ENCODE results near the gene ARID2. TPM values are rescaled to one million over a fixed set of nuclear protein-coding genes. Genes with fewer than 3 reads are reported as not detected.

The ARID2 gene
- polyA plus RNA-seq, 2 donors: 5.0 to 8.5 TPM

DNA sequence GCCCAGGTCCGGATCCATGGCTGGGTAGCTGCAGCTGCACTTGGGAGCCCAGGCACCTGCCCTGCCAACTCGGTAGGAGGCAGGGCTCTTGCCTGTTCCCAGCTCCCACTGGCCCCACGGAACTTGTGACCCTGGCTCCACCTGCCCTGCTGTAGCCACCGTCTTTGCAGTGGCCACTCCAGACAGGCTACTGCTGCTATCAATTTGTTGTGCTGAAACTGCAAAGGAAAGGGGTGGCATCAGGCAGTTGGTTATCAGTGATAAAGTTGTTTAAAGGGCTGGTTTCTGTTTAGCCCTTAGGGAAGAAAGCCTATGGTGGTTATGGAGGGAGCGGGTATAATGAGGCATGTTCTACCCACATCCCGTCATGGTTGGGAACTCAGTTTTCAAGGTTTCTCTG is 32.1 kb upstream of the ARID2 start:
- Histone ChIP-seq H3K4me1 (ENCODE audit: control insufficient read depth in 2 of 2, insufficient read depth in 2 of 2, low read length in 1 of 2) (no peaks in the 10 kb centered on the region), H3K27ac (ENCODE audit: low read depth in 2 of 2, low read length in 1 of 2) (no peak overlapping the region), H3K9me3 (ENCODE audit: control insufficient read depth in 2 of 2, insufficient read depth in 1 of 2, low read depth in 1 of 2, low read length in 1 of 2) (peaks cover 8 to 9% of the 10 kb centered on the region in 2 donors), H3K4me3 (ENCODE audit: low read depth in 1 of 2, low read length in 2 of 2) (no peak overlapping the region), H3K27me3 (ENCODE audit: control insufficient read depth in 1 of 2, insufficient read depth in 2 of 2, low read length in 2 of 2) (no peaks in the 10 kb centered on the region), H3K36me3 (ENCODE audit: control insufficient read depth in 2 of 2, insufficient read depth in 2 of 2, low read length in 1 of 2) (peaks cover 0 to 4% of the 10 kb centered on the region in 2 donors)
- WGBS, 2 donors: 76 to 85% methylated on average over 6 of the region's 6 CpGs

DNA sequence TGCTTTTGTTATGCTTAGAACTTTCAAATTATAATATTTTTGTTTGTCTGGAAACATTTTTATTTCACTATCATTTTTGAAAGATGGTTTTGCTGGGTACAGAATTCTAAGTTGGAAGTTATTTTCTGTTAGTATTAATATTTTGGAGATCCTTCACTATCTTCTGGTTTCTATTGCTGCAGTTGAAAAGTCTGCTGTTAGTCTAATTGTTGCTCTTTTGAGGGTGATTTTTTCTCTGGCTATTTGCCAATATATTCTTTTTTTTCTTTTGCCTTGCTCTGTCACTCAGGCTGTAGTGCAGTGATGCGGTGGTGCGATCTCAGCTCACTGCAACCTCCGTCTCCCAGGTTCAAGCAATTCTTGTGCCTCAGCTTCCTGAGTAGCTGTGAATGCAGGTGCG is 28.2 kb upstream of the ARID2 start:
- Histone ChIP-seq H3K36me3 (ENCODE audit: control insufficient read depth in 2 of 2, insufficient read depth in 2 of 2, low read length in 1 of 2) (peaks cover 0 to 4% of the 10 kb centered on the region in 2 donors), H3K4me1 (ENCODE audit: control insufficient read depth in 2 of 2, insufficient read depth in 2 of 2, low read length in 1 of 2) (no peaks in the 10 kb centered on the region), H3K9me3 (ENCODE audit: control insufficient read depth in 2 of 2, insufficient read depth in 1 of 2, low read depth in 1 of 2, low read length in 1 of 2) (peaks cover 3 to 9% of the 10 kb centered on the region in 2 donors), H3K27ac (ENCODE audit: low read depth in 2 of 2, low read length in 1 of 2) (no peak overlapping the region), H3K27me3 (ENCODE audit: control insufficient read depth in 1 of 2, insufficient read depth in 2 of 2, low read length in 2 of 2) (no peaks in the 10 kb centered on the region), H3K4me3 (ENCODE audit: low read depth in 1 of 2, low read length in 2 of 2) (no peak overlapping the region)
- 74 to 81% methylated on average over 4 of the region's 4 CpGs for WGBS, 2 donors

DNA sequence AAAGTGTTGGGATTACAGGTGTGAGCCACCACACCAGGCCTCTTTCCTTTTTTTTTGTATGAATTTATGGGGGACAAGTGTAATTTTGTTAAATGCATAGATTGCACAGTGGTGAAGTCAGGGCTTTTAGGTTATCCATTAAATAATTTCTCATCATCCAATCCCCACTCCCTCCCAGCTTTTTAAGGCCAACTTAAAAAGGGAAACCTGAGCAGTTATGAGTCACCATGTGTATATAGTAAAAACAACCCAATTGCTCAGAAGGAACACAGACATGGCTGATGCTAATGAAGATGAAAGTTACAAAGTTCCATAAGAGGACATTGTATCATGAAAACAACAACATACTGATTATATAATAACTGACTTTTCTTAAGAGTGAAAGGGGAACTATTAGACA is 25.6 kb upstream of the ARID2 start:
- no peak overlapping the region for H3K4me3 ChIP-seq (ENCODE audit: low read depth in 1 of 2, low read length in 2 of 2)
- no peak overlapping the region for H3K27ac ChIP-seq (ENCODE audit: low read depth in 2 of 2, low read length in 1 of 2)
- H3K36me3 ChIP-seq (ENCODE audit: control insufficient read depth in 2 of 2, insufficient read depth in 2 of 2, low read length in 1 of 2): no peaks in the 10 kb centered on the region
- H3K27me3 ChIP-seq (ENCODE audit: control insufficient read depth in 1 of 2, insufficient read depth in 2 of 2, low read length in 2 of 2): no peaks in the 10 kb centered on the region
- H3K9me3 ChIP-seq (ENCODE audit: control insufficient read depth in 2 of 2, insufficient read depth in 1 of 2, low read depth in 1 of 2, low read length in 1 of 2): peaks cover 0 to 2% of the 10 kb centered on the region in 2 donors
- H3K4me1 ChIP-seq (ENCODE audit: control insufficient read depth in 2 of 2, insufficient read depth in 2 of 2, low read length in 1 of 2): no peaks in the 10 kb centered on the region

DNA sequence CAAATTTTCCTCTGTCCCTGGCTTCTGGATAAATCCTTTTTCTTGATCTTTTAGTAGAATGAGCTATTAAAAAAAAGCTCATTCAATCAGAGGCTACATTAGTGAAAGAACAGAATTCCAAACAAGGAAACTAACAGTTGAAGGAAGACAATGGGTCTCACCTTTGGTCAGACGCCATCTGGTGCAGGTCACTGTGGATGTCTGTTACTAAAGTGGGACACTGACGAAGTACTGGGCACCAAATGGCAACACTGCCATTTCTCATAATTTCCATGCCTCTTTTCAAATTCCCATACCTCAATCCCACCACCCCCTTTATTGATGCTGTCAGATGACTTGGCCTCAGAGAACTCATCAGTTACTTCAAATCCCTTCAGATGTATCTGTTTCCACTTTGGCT is 24.5 kb upstream of the ARID2 start:
- Histone ChIP-seq H3K36me3 (ENCODE audit: control insufficient read depth in 2 of 2, insufficient read depth in 2 of 2, low read length in 1 of 2) (no peaks in the 10 kb centered on the region), H3K27ac (ENCODE audit: low read depth in 2 of 2, low read length in 1 of 2) (no peak overlapping the region), H3K4me3 (ENCODE audit: low read depth in 1 of 2, low read length in 2 of 2) (no peak overlapping the region), H3K4me1 (ENCODE audit: control insufficient read depth in 2 of 2, insufficient read depth in 2 of 2, low read length in 1 of 2) (no peaks in the 10 kb centered on the region), H3K9me3 (ENCODE audit: control insufficient read depth in 2 of 2, insufficient read depth in 1 of 2, low read depth in 1 of 2, low read length in 1 of 2) (peaks cover 0 to 2% of the 10 kb centered on the region in 2 donors), H3K27me3 (ENCODE audit: control insufficient read depth in 1 of 2, insufficient read depth in 2 of 2, low read length in 2 of 2) (no peaks in the 10 kb centered on the region)
- WGBS, 2 donors: 94 to 96% methylated on average over 2 of the region's 2 CpGs

DNA sequence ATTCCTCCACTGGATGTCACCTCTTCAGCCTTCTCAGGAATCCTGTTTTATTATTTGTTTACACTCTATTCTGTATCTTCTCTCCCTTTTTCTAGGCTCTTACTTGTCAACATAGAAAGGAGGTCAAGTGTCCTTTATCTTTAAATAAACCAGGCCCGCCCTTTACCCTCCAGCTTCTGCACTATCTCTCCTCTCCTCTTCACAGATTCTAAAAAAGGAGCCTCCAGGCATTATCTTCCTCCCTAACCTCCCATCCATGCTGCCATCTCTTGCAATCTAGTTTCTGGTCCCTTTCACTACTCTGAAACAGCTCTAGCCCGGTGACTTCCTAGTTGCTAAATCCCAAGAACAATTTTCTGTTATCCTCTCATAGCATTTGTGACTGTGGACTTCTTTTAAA is 24.1 kb upstream of the ARID2 start:
- whole genome bisulfite sequencing, 2 donors: 86 to 88% methylated on average over 2 of the region's 2 CpGs

DNA sequence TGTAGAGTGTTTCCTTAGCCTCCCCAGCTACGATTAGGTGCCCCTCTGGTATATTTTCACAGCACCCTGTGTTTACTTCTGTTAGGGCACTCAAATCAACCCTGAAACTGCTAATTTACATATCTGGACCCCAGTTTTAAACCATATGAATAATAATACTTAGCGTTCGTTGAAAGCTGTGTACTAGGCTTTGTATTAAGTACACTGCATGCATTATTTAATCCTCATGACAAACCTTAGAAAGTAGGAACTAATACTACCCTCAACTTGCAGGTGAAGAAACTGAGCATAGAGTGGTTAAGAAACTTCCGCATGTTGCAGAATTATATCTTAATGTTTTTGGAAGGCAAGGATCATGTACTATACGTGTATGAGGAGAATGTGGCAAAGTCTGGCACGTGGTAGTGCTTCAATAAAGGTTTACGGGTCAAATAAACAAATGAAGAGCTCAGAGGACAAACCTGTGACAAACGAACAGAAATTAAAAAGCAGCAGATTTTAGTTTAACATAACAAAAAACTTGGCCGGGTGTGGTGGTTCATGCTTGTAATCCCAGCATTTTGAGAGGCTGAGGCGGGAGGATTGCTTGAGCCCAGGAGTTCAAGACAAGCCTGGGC is 22.2 kb upstream of the ARID2 start:
- no peak overlapping the region for H3K27ac ChIP-seq (ENCODE audit: low read depth in 2 of 2, low read length in 1 of 2)
- no peak overlapping the region for H3K4me3 ChIP-seq (ENCODE audit: low read depth in 1 of 2, low read length in 2 of 2)
- H3K9me3 ChIP-seq (ENCODE audit: control insufficient read depth in 2 of 2, insufficient read depth in 1 of 2, low read depth in 1 of 2, low read length in 1 of 2): no peaks in the 10 kb centered on the region
- no peaks in the 10 kb centered on the region for H3K4me1 ChIP-seq (ENCODE audit: control insufficient read depth in 2 of 2, insufficient read depth in 2 of 2, low read length in 1 of 2)
- H3K27me3 ChIP-seq (ENCODE audit: control insufficient read depth in 1 of 2, insufficient read depth in 2 of 2, low read length in 2 of 2): no peaks in the 10 kb centered on the region
- no peaks in the 10 kb centered on the region for H3K36me3 ChIP-seq (ENCODE audit: control insufficient read depth in 2 of 2, insufficient read depth in 2 of 2, low read length in 1 of 2)
- 83 to 86% methylated on average over 10 of the region's 10 CpGs for WGBS, 2 donors

More for the DNA sequence above, 24.1 kb upstream of the ARID2 start:
- Histone ChIP-seq H3K27ac (ENCODE audit: low read depth in 2 of 2, low read length in 1 of 2) (no peak overlapping the region), H3K4me3 (ENCODE audit: low read depth in 1 of 2, low read length in 2 of 2) (no peak overlapping the region), H3K4me1 (ENCODE audit: control insufficient read depth in 2 of 2, insufficient read depth in 2 of 2, low read length in 1 of 2) (no peaks in the 10 kb centered on the region), H3K9me3 (ENCODE audit: control insufficient read depth in 2 of 2, insufficient read depth in 1 of 2, low read depth in 1 of 2, low read length in 1 of 2) (peaks cover 0 to 2% of the 10 kb centered on the region in 2 donors), H3K27me3 (ENCODE audit: control insufficient read depth in 1 of 2, insufficient read depth in 2 of 2, low read length in 2 of 2) (no peaks in the 10 kb centered on the region), H3K36me3 (ENCODE audit: control insufficient read depth in 2 of 2, insufficient read depth in 2 of 2, low read length in 1 of 2) (no peaks in the 10 kb centered on the region)

DNA sequence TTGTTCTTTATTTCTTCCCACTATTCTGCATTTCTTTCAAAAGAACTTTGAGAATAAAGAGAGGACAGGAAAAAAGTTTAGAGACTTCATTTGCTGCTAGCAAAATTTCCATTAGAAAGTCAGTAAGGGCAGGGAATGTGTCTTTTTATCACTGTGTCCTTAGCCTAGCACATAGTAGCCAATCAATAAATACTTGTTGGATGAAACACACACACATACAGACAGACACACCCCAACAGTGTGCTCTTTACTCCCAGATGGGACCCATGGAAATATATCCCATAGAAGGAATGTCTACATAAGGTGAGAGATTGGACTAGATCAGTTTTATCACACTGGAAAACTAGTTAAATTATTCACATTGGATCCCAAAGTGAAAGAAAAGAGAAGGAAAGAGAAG is 21.1 kb upstream of the ARID2 start:
- Histone ChIP-seq H3K9me3 (ENCODE audit: control insufficient read depth in 2 of 2, insufficient read depth in 1 of 2, low read depth in 1 of 2, low read length in 1 of 2) (no peaks in the 10 kb centered on the region), H3K36me3 (ENCODE audit: control insufficient read depth in 2 of 2, insufficient read depth in 2 of 2, low read length in 1 of 2) (no peaks in the 10 kb centered on the region), H3K27ac (ENCODE audit: low read depth in 2 of 2, low read length in 1 of 2) (no peak overlapping the region), H3K4me1 (ENCODE audit: control insufficient read depth in 2 of 2, insufficient read depth in 2 of 2, low read length in 1 of 2) (no peaks in the 10 kb centered on the region), H3K4me3 (ENCODE audit: low read depth in 1 of 2, low read length in 2 of 2) (no peak overlapping the region), H3K27me3 (ENCODE audit: control insufficient read depth in 1 of 2, insufficient read depth in 2 of 2, low read length in 2 of 2) (no peaks in the 10 kb centered on the region)

DNA sequence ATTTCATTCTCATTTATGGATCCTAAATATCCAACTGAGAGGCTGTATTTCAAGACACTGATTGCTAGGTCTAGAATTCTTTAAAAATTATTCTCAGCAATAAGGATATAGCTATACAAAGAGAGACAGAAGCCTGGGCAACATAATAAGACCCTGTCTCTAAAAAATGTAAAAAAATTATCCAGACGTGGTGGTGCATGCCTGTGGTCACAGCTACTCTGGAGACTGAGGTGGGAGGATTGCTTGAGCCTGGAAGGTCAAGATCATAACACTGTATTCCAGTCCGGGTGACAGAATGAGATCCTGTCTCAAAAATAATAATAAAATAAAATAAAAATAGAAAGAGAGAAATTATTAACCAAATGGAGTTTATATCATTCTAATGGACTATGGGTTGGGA is 20.6 kb upstream of the ARID2 start:
- Histone ChIP-seq H3K9me3 (ENCODE audit: control insufficient read depth in 2 of 2, insufficient read depth in 1 of 2, low read depth in 1 of 2, low read length in 1 of 2) (no peaks in the 10 kb centered on the region), H3K36me3 (ENCODE audit: control insufficient read depth in 2 of 2, insufficient read depth in 2 of 2, low read length in 1 of 2) (no peaks in the 10 kb centered on the region), H3K27me3 (ENCODE audit: control insufficient read depth in 1 of 2, insufficient read depth in 2 of 2, low read length in 2 of 2) (no peaks in the 10 kb centered on the region), H3K4me1 (ENCODE audit: control insufficient read depth in 2 of 2, insufficient read depth in 2 of 2, low read length in 1 of 2) (no peaks in the 10 kb centered on the region), H3K4me3 (ENCODE audit: low read depth in 1 of 2, low read length in 2 of 2) (no peak overlapping the region), H3K27ac (ENCODE audit: low read depth in 2 of 2, low read length in 1 of 2) (no peak overlapping the region)
- 82% methylated on average over 2 of the region's 2 CpGs for WGBS, 2 donors

DNA sequence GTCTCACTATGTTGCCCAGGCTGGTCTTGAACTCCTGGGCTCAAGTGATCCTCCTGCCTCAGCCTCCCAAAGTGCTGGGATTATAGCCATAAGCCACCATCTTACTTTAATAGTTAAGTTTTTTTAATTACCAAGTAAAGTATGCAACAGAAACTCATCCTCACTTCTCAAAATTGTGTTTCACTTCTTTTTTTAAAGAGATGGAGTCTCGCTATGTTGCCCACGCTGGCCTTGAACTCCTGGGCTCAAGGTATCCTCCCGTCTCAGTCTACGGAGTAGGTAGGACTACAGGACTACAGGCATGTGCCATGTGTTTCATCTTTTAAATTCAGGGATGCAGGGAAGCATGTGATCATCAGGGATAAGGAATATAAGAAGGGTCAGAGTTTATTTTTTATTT is 17.2 kb upstream of the ARID2 start:
- Histone ChIP-seq H3K4me3 (ENCODE audit: low read depth in 1 of 2, low read length in 2 of 2) (no peak overlapping the region), H3K27me3 (ENCODE audit: control insufficient read depth in 1 of 2, insufficient read depth in 2 of 2, low read length in 2 of 2) (no peaks in the 10 kb centered on the region), H3K27ac (ENCODE audit: low read depth in 2 of 2, low read length in 1 of 2) (no peak overlapping the region), H3K36me3 (ENCODE audit: control insufficient read depth in 2 of 2, insufficient read depth in 2 of 2, low read length in 1 of 2) (no peaks in the 10 kb centered on the region), H3K4me1 (ENCODE audit: control insufficient read depth in 2 of 2, insufficient read depth in 2 of 2, low read length in 1 of 2) (no peaks in the 10 kb centered on the region), H3K9me3 (ENCODE audit: control insufficient read depth in 2 of 2, insufficient read depth in 1 of 2, low read depth in 1 of 2, low read length in 1 of 2) (no peaks in the 10 kb centered on the region)
- 96 to 97% methylated on average over 4 of the region's 4 CpGs for WGBS, 2 donors

DNA sequence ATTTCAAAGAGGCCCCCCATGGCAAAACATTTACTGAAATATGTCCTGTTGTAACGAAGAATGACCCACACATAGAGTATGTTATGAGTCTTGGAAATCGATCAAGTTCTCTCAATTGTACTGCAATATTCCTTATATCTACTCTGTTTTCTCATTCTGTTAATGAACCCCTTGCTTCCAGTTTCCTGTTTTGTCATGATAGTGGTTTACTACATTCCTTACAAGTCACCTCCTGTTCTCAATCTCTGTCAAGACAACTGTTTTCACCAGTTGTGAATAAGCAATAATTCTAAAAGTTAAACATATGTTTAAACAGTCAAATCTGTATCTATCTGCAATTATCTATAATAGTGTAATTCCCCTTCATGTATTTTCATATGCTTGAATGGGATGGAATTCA is 16.4 kb upstream of the ARID2 start:
- no peaks in the 10 kb centered on the region for H3K9me3 ChIP-seq (ENCODE audit: control insufficient read depth in 2 of 2, insufficient read depth in 1 of 2, low read depth in 1 of 2, low read length in 1 of 2)
- no peaks in the 10 kb centered on the region for H3K36me3 ChIP-seq (ENCODE audit: control insufficient read depth in 2 of 2, insufficient read depth in 2 of 2, low read length in 1 of 2)
- no peaks in the 10 kb centered on the region for H3K4me1 ChIP-seq (ENCODE audit: control insufficient read depth in 2 of 2, insufficient read depth in 2 of 2, low read length in 1 of 2)
- H3K4me3 ChIP-seq (ENCODE audit: low read depth in 1 of 2, low read length in 2 of 2): no peak overlapping the region
- no peak overlapping the region for H3K27ac ChIP-seq (ENCODE audit: low read depth in 2 of 2, low read length in 1 of 2)
- no peaks in the 10 kb centered on the region for H3K27me3 ChIP-seq (ENCODE audit: control insufficient read depth in 1 of 2, insufficient read depth in 2 of 2, low read length in 2 of 2)
- 95% methylated on average over 2 of the region's 2 CpGs for WGBS, 2 donors
